ENCODE data around the gene SACS. TPM values are rescaled to one million over a fixed set of nuclear protein-coding genes. Genes with fewer than 3 reads are reported as not detected.

SACS gene
- total and polyA plus RNA-seq, 2 donors (not counting 3 experiments of a cell fraction or from before 2014, with no cell fraction given): 14.8 to 72.7 TPM

DNA sequence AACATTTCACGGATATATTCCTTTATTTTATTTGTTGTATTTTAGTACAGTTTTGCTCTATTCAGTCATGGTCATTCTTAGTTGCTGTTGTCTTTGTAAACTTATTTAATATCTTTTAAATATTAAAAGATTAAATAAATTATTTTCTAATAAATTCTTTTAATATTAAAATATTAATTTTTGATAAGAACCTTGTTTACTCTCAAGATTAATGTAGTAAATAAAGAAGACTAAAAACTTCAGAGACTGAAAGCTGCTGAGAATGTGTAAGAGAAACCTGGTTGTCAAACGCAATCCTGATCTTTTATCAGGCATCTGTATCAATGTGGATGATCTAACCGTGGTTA lies 34.4 kb upstream of the SACS start:
- no peak overlapping the region for H3K9ac ChIP-seq (replicated peaks; ENCODE audit: extremely low read depth, insufficient read depth, low read length)
- intact Hi-C loops (cut with micrococcal nuclease): loop anchor here (1.0 to 10.0 kb wide), 3 partner anchors 93 to 757 kb away; no protein-coding TSS in a partner anchor
- H3K4me1 ChIP-seq (ENCODE audit: control insufficient read depth, extremely low read depth, insufficient read depth, low read length): peaks cover 7% of the 10 kb centered on the region
- no peaks in the 10 kb centered on the region for H3K9me1 ChIP-seq (replicated peaks; ENCODE audit: control insufficient read depth, extremely low read depth, insufficient read depth, low read length)
- peaks cover 6 to 13% of the 10 kb centered on the region in 2 experiments for H3K27me3 ChIP-seq (ENCODE audit: control insufficient read depth in 2 of 2, insufficient read depth in 2 of 2, low read length in 2 of 2)
- no TSS peak for BruUV-seq (replicated peaks)
- no peaks in the 10 kb centered on the region for H3K79me2 ChIP-seq (ENCODE audit: control insufficient read depth, insufficient read depth, low read length)
- TF ChIP-seq JUN (IDR thresholded peaks at IDR 0.05; ENCODE audit: borderline replicate concordance, insufficient read depth, insufficient read length, low read depth): no peak
- no peak for TF ChIP-seq GATA2 (IDR thresholded peaks at IDR 0.05; ENCODE audit: insufficient read depth, insufficient read length, low read depth, low read length)
- TF ChIP-seq FOS (IDR thresholded peaks at IDR 0.05; ENCODE audit: borderline replicate concordance, insufficient read depth, low read length): no peak
- TF ChIP-seq POLR2AphosphoS5 (IDR thresholded peaks at IDR 0.05; ENCODE audit: insufficient read depth, low read depth, low read length): no peak
- no peak for TF ChIP-seq POLR2A (IDR thresholded peaks at IDR 0.05; ENCODE audit: low read depth, low read length)
- TF ChIP-seq, protein P1, sequence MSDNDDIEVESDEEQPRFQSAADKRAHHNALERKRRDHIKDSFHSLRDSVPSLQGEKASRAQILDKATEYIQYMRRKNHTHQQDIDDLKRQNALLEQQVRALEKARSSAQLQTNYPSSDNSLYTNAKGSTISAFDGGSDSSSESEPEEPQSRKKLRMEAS (IDR thresholded peaks at IDR 0.05; ENCODE audit: insufficient read depth, insufficient read length): no peak
- TF ChIP-seq, protein P2, sequence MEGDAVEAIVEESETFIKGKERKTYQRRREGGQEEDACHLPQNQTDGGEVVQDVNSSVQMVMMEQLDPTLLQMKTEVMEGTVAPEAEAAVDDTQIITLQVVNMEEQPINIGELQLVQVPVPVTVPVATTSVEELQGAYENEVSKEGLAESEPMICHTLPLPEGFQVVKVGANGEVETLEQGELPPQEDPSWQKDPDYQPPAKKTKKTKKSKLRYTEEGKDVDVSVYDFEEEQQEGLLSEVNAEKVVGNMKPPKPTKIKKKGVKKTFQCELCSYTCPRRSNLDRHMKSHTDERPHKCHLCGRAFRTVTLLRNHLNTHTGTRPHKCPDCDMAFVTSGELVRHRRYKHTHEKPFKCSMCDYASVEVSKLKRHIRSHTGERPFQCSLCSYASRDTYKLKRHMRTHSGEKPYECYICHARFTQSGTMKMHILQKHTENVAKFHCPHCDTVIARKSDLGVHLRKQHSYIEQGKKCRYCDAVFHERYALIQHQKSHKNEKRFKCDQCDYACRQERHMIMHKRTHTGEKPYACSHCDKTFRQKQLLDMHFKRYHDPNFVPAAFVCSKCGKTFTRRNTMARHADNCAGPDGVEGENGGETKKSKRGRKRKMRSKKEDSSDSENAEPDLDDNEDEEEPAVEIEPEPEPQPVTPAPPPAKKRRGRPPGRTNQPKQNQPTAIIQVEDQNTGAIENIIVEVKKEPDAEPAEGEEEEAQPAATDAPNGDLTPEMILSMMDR (IDR thresholded peaks at IDR 0.05; ENCODE audit: extremely low read depth in 1 of 2, insufficient read depth in 1 of 2, low read depth in 1 of 2, low read length in 2 of 2): no peak
- no peak for TF ChIP-seq MYC (IDR thresholded peaks at IDR 0.05; ENCODE audit: low read depth, low read length)
- TF ChIP-seq EZH2 (IDR thresholded peaks at IDR 0.05; ENCODE audit: borderline replicate concordance, low read depth, low read length, severe bottlenecking): no peak
- no peak overlapping the region for H3K4me3 ChIP-seq (replicated peaks in 1 of 3; ENCODE audit: insufficient read depth in 1 of 3, low read depth in 1 of 3, low read length in 3 of 3)
- no peaks in the 10 kb centered on the region for H4K20me1 ChIP-seq (replicated peaks; ENCODE audit: control insufficient read depth, extremely low read depth, insufficient read depth, low read length)
- dilution Hi-C loops (cut with MboI; ENCODE audit: extremely low pct_ligation_motif_present, low sequenced_read_pairs): no loop called here
- FAIRE-seq (no peak), DNase-seq (ENCODE audit: low read depth, low spot score) (no peak)
- no peak overlapping the region for H3K27ac ChIP-seq (ENCODE audit: insufficient read depth, low read depth, low read length)
- no peaks in the 10 kb centered on the region for H3K36me3 ChIP-seq (ENCODE audit: control insufficient read depth in 2 of 2, extremely low read depth in 1 of 2, insufficient read depth in 2 of 2, low read length in 2 of 2)
- H3K9me3 ChIP-seq (replicated peaks; ENCODE audit: control insufficient read depth, insufficient read depth, low read length): no peaks in the 10 kb centered on the region
- CTCF ChIA-PET: interaction anchor here (0.7 to 3.4 kb wide), 8 partner anchors 10 to 761 kb away, joined by 3 to 34 read pairs (median 5); no protein-coding TSS in a partner anchor
- no peak overlapping the region for H2AFZ ChIP-seq (ENCODE audit: low read depth, low read length)
- POLR2A ChIA-PET: no interaction called here
- no peak overlapping the region for H3K4me2 ChIP-seq (ENCODE audit: insufficient read depth, low read length)
